NCI-H1092 (cell line): ENCODE results near the gene AKAP6.
"Not testable (repeated sequence)": the region's sequence is repeated elsewhere in the genome, so short reads cannot be mapped to it uniquely, and the experiment has no call there.

Experiments used
- DNase-seq: peaks from one replicate; lab custom pipeline; 2025; lab: John Stamatoyannopoulos, UW

The AKAP6 gene

GRCh38 chr14:32373174-32373573, 44.1 kb downstream of the AKAP6 start:
- not testable (repeated sequence) for DNase-seq

GRCh38 chr14:32374155-32374554, 45.1 kb downstream of the AKAP6 start:
- no peak for DNase-seq

GRCh38 chr14:32375663-32376062, 46.6 kb downstream of the AKAP6 start:
- DNase-seq: no peak

DNA sequence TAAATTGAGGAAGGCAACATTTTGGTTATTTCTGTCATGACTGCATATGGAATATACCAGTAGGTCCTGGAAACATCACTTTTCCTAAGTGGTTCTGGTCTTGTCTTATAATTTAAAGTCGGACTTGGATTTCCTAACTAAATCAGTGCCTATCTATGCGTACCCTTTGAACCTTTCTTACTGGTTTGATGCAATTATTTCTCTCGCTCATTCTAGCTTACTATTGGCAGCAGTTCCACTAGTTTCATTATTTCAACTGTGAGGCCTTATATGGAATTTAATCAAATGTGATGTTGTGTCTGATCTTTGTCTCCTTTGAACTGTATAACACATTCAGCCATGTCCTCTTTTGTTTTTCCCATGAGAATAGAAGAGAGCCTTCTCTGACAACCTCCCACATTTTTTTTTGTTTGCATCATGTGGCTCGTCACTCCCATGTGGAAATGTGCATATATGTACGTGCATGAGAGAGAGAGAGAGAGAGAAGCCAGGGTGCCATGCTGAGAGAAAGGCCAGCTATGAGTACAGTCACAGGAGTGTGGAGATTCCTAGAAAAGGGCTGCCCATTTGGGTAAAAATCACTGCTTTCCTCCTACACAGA, 48.0 kb downstream of the AKAP6 start:
- DNase-seq: no peak

DNA sequence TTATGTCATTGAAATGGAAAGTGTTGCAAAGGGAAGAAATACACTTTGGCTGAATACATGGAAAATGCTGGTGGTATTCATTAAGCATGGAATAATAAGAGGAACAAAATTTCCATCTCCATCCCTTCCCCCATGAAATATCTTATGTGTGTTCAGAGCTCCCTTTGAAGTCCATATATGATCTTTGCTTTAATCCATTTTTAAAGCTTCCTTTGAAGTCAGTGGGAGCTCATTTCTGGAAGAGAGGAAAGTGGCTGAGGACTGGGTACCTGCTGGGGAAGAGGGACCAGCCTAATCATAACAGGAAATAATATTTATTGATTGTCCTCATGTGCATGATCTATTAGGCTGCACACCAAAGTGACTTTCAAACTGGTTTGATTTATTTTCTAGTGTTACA, 49.2 kb downstream of the AKAP6 start:
- no peak for DNase-seq

DNA sequence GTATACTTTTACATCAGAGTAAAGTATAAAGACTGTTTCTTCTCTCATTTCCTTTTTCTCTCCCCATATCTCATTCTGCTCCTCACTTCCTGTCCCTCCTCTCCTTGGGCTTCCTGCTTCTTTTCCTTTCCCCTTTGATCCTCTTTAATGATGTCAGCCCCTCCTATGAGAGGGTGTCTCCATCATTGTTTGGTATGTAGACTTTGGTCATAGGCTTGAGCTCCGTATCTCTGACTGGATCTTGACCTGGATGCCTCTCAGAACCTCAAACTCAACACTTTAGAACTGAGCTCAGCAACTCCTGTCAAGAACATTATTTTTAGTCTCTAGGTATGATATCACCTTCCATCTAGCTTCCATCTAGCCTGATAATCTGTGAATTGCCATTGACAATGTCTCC, 50.3 kb downstream of the AKAP6 start:
- DNase-seq: no peak

DNA sequence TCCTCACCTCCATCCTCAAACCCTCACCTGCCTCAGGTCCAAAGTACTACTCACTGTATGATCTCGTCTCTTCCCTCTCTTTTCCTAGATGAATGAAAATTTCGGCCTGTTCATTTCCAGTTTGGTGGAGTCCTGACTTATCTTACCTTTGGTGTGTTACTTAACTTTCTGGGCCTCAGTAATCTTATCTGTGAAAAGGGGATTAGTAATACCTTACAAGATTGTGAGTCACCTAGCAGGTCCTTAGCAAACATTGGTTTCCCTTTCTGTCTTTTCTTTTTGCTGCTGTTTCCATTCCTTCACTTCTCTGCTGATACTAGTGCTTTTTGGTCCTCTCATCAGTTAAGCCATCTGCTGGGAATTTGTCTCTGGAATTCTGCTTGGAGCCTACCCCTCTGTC, 52.8 kb downstream of the AKAP6 start:
- DNase-seq: no peak

GRCh38 chr14:32382704-32383103, 53.6 kb downstream of the AKAP6 start:
- DNase-seq: no peak

GRCh38 chr14:32383364-32384009, 54.4 kb downstream of the AKAP6 start:
- DNase-seq: no peak

- no peak for DNase-seq
These were observed 55.4 kb downstream of the AKAP6 start for GRCh38 chr14:32384464-32384863.

GRCh38 chr14:32387295-32387694, 58.2 kb downstream of the AKAP6 start:
- DNase-seq: not testable (repeated sequence)

- no peak for DNase-seq
These were observed 64.0 kb downstream of the AKAP6 start for GRCh38 chr14:32393119-32393518.

GRCh38 chr14:32394038-32394437, 64.9 kb downstream of the AKAP6 start:
- no peak for DNase-seq

- DNase-seq: no peak
These were observed 67.8 kb downstream of the AKAP6 start for GRCh38 chr14:32396885-32397284.

DNA sequence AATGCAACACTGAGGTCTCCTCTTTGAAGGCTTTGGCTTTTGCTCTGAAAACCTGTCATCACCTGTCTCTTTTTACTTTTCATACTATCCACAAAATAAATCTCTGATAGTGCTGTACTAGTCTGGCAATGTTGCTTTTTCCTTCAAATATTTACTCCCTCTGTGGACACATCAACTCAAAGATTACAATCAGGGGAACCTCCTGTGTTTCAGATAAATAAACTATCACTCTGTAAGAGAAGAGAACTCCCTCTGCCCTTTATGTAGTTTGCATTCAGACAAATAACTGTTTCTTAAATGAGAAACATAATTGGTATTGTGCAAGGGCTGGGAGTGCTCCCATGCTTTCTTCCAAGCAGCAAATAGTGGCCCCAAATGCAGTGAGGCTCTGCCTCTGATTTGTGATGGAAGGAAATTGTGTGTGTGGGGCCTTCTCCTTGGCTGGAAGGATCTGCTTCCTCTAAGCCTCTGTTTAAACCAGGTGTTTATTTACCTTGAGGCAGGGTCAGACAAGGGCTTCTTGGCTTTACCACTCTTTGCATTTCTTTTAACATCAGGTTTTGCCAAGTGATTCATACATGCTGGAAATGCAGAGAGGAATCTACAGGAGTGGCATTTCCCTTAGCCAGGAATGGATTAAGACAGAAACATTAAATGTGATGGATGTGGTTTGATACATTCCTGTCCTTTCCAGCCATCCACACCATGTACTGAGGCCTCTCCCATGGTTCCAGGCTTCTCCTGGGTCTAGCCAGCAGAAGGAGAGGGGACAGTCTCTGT, 69.0 kb downstream of the AKAP6 start:
- DNase-seq: no peak

DNA sequence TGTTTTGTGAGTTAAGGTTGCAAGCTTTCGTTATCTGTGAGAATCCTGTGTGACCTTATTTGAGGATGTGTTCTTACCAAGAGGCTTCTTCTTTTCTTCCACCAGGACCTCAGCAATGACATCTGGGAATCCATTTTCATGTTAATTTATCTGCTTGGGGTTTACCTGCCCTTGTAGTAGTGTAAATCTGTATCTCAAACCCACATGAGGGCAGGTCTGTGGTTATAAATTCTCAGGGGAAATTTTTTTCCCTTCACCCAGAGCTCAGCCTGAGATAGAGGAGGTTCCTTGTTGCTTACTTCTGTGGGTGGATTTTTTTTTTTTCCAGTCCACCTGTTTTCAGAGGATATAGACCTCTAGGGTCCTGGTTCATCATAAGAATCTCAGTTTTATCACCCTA, 70.8 kb downstream of the AKAP6 start:
- no peak for DNase-seq

DNA sequence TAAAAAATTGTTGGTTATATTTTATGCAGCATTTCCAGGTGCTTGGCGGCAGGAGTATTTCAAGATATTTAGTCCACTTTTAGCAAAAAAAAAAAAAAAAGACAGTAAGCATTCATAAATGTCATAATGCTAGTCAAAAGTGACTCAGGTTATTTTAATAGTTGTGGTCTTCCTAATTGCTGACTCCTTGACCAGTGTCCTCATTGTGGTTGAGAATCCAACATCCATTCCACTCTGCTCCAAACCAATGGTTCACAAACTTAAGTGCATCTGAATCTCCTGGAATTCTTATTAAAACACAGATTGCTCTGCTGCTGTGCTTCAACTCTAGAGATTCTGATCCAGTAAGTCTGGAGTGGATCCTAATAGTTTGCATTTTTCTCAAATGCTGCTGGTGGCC, 71.4 kb downstream of the AKAP6 start:
- no peak for DNase-seq

DNA sequence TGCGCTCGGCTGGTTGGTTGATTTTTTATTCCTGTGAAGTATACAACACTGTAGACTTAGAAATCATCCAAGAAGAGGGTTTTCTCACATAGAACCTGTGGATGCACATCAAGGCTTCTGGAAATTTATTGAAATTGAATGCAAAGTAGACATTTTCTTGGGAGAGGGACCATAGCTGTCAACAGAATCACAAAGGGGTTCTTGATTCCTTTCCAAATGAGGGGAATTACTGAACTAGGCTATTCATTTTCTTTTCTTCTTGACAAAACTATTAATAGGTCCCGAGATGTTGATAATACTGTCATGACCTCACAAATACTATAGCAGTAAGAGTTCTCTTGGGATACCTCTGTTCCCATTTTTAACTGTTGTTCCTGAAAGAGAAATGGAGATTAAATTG, 73.9 kb downstream of the AKAP6 start:
- no peak for DNase-seq

- DNase-seq: no peak
These were observed 74.6 kb downstream of the AKAP6 start for GRCh38 chr14:32403688-32404087.

DNA sequence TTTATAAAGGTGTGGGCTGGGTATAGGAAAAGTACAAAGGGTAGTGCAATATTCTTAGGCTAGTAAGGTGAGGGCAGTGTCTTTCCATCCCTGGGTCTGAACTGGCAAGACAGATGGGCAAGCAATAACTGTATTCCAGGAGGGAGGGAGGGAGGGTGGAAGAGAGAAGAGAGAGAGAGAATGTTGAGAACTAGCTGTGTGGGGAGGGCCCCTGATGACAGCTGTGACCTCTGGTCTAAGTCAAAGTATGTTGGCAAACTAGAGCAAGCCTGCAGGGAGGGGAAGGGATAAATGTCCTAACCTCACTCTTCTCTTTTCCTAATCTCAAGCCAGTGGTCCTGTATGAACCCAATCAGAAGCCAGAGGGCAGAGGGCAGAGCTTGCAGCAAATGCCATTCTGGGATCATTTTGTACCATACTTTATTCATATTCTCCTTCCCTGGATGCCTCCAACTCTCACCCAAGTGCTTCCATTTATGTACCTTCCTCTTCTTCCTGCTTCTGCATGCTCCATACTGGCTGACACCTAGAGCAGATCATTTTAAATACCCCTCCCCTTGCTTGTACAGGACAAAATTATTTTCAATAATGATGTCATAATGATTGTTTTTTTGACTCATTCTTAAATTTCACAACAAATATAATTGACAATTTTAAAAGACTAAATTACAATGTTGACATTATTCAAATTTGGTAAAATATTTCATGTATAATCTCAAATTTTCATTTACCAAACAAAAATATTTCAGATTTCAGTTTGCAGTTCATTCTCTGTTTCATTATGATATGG, 75.9 kb downstream of the AKAP6 start:
- DNase-seq: no peak

- DNase-seq: no peak
These were observed 76.8 kb downstream of the AKAP6 start for GRCh38 chr14:32405856-32406255.

- no peak for DNase-seq
These were observed 78.0 kb downstream of the AKAP6 start for GRCh38 chr14:32407130-32407529.

- no peak for DNase-seq
These were observed 78.9 kb downstream of the AKAP6 start for GRCh38 chr14:32408018-32408417.
